Measurements from ENCODE around the gene PON3. TPM values are rescaled to one million over a fixed set of nuclear protein-coding genes. Genes with fewer than 3 reads are reported as not detected.

The PON3 gene
- total RNA-seq, 8 experiments from 2014 or later = 0.17 to 1.6 (median 1.3) TPM; not detected in 5

DNA sequence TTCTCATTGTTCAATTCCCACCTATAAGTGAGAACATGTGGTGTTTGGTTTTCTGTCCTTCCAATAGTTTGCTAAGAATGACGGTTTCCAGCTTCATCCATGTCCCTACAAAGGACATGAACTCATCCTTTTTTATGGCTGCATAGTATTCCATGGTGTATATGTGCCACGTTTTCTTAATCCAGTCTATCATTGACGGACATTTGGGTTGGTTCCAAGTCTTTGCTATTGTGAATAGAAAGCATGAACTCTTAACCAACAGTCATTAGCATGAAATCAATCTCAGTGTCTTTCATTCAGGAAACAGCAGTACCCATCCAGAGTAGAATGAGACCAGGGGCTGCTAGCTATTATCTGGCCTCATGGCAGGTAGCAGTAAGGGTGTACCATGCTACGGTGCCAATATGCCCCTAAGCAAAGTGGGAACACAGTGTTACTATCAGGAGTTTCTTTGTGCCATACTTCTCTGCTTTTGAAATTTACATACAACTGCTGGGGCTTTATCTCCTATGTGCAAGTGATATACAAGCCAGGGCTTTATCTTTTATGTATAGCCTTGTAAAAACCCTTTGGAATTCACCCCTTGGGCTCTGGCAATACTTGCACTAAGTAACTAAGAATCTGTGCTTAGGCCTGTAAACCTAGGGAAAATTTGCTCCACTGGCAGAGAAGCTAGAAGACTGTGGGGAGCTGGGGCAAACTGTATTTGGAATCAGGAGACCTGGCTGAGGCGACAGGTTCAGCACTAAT lies 33.2 kb upstream of the PON3 start:
- 75 to 100% (median 100%) methylated on average over 1 to 4 of the region's 5 CpGs; no CpG with 5 or more reads in 4 of the 10 experiments for WGBS, 10 experiments
- Histone ChIP-seq H3K27ac (no peak overlapping the region), H3K4me1 (replicated peaks in 1 of 2) (peaks cover 13 to 19% of the 10 kb centered on the region in 2 donors), H3K4me3 (no peak overlapping the region)
- no peak for ATAC-seq (replicated peaks in 6 of 8)
- in situ Hi-C loops (cut with MboI; ENCODE audit: low pct_unique_long_range_greater_than_20kb in 2 of 9, low sequenced_read_pairs in 9 of 9, unreplicated experiment in 9 of 9) = no loop called here

- H3K4me1 ChIP-seq (replicated peaks in 1 of 2) = peaks cover 13 to 19% of the 10 kb centered on the region in 2 donors
- peak in 4 of 8 experiments; percentile 32 to 51 (median 39) for ATAC-seq (replicated peaks in 6 of 8)
- no peak overlapping the region for H3K27ac ChIP-seq
- in situ Hi-C loops (cut with MboI; ENCODE audit: low pct_unique_long_range_greater_than_20kb in 2 of 9, low sequenced_read_pairs in 9 of 9, unreplicated experiment in 9 of 9) = no loop called here
- H3K4me3 ChIP-seq = no peak overlapping the region
- 0 to 87% (median 57%) methylated on average over 1 to 3 of the region's 3 CpGs for WGBS, 10 experiments
Observed at GRCh38 chr7:95427914-95428516, 31.8 kb upstream of the PON3 start.

DNA sequence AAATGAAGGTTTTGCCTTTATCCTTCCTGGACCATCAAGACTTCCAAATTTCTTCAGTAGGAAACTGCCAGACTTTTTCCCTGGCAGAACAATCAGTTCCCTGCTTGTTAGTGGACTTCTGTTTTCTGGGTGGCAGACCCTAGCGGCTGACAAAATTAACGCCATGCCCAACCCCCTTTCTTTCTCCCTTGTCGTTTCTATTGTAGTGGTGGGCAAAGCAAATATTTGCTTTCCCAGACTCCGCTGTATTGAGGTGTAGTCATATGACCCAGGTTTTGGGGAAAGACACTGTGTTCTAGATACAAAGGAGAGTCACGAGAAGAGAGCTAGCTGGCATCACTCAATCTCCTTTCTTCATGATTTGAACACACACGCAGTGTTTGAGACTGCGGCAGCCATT lies 31.0 kb upstream of the PON3 start:
- ATAC-seq (replicated peaks in 6 of 8) = peak in 5 of 8 experiments; percentile 70 to 89 (median 80)
- 8 to 100% (median 45%) methylated on average over 2 to 6 of the region's 7 CpGs; no CpG with 5 or more reads in 1 of the 10 experiments for WGBS, 10 experiments
- Histone ChIP-seq H3K27ac (no peak overlapping the region), H3K4me1 (replicated peaks in 1 of 2) (peaks cover 13 to 19% of the 10 kb centered on the region in 2 donors), H3K4me3 (peak overlapping the region in 1 of 5 donors; percentile 16)
- in situ Hi-C loops (cut with MboI; ENCODE audit: low pct_unique_long_range_greater_than_20kb in 2 of 9, low sequenced_read_pairs in 9 of 9, unreplicated experiment in 9 of 9) = no loop called here

- no peak for ATAC-seq (replicated peaks in 6 of 8)
- Histone ChIP-seq H3K4me1 (replicated peaks in 1 of 2) (peaks cover 23 to 32% of the 10 kb centered on the region in 2 donors), H3K4me3 (no peak overlapping the region), H3K27ac (no peak overlapping the region)
- in situ Hi-C loops (cut with MboI; ENCODE audit: low pct_unique_long_range_greater_than_20kb in 2 of 9, low sequenced_read_pairs in 9 of 9, unreplicated experiment in 9 of 9) = no loop called here
- 76 to 100% (median 90%) methylated on average over 2 of the region's 2 CpGs; no CpG with 5 or more reads in 1 of the 10 experiments for WGBS, 10 experiments
Observed at GRCh38 chr7:95425694-95426093, 29.5 kb upstream of the PON3 start.

DNA sequence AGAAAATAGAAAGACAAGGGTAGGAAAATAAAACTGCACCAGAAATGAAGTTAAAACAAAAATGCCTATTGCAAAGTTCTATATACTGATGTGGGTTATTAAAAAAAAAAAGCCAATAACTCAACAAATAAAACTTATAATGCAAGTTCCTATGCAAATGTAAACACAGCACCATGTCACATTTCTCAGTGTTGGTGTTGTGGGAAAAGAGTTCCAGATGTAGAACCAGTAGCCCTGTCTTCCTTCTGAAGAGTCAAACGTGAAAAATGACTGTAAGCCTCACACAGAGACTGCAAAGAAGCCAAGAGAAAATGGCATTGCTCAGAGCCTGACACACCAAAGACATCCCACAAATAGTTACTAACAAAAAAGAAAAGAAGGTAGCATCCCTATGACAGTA lies 28.5 kb upstream of the PON3 start:
- no peak overlapping the region for H3K4me3 ChIP-seq
- peaks cover 27 to 34% of the 10 kb centered on the region in 2 donors for H3K4me1 ChIP-seq (replicated peaks in 1 of 2)
- no peak overlapping the region for H3K27ac ChIP-seq
- in situ Hi-C loops (cut with MboI; ENCODE audit: low pct_unique_long_range_greater_than_20kb in 2 of 9, low sequenced_read_pairs in 9 of 9, unreplicated experiment in 9 of 9) = no loop called here
- WGBS, 10 experiments = 7 to 83% (median 40%) methylated on average over 1 of the region's 1 CpG; no CpG with 5 or more reads in 1 of the 10 experiments
- no peak for ATAC-seq (replicated peaks in 6 of 8)

DNA sequence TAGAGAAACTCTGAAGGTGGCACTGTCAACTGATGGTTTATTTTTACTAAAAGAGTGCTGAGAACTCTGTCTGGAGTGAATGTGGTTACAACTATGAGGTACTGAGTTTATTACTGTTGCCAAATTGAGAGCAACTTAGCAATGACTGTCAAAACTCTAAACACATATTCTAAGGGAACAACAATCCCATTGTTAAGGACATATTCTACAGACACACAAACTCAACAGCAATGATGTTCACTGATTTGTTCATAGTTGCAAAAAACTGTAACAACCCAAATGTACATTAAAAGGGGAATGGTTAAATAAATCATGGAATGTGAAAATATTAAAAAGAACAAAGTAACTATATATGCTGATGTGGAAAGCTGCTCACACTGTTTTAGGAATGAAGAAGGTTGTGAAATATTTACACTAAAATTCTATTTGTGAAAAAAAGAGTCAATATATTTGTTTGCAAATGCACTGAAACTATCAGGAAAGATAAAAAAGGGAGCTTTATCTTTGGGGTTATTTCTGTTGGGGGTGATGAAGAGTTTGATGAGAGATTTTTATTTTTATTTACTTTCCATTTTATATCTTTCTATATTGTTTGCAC lies 25.8 kb upstream of the PON3 start:
- peaks cover 17 to 23% of the 10 kb centered on the region in 2 donors for H3K4me1 ChIP-seq (replicated peaks in 1 of 2)
- in situ Hi-C loops (cut with MboI; ENCODE audit: low pct_unique_long_range_greater_than_20kb in 2 of 9, low sequenced_read_pairs in 9 of 9, unreplicated experiment in 9 of 9) = no loop called here
- H3K27ac ChIP-seq = no peak overlapping the region
- peak in 1 of 8 experiments; percentile 27 for ATAC-seq (replicated peaks in 6 of 8)
- H3K4me3 ChIP-seq = no peak overlapping the region

DNA sequence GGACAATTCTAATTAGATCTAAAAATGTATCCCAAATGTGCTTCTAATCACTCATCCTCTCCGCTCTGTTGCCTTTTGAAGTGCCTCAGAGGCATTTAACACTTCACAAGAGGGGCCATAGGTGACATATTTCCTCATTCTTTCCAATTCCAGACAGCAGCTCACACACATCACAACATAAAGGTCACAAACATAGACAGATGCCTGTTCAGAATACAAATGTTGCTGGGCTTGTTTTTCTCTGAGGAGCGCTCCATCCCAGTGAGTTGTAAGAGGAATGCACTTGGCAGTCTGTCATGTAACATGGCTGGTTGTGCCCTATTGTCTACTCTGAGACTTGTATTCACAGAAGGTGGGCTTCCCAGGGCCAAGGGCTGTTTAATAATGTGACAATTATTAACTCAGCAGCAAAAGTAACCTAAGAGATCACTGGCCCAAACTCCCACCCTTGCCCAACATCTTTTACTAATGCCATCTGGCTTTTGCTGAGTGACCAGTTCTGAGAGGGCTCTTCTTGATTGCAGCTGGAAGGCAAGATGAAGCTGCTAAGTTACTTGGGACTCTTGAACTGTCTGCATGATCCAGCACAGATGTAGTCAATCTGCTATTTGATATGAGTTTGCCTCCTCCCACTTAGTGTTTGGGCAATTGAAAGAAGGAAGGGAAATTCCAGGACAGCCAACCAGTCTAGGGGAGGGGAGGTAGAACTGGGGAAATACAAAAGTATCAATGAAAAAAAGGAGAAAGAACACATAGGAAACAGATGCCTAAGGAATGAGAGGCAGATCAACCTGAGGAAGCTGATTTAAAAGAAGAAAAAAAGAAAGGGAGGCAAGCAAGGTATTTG lies 25.0 kb upstream of the PON3 start:
- H3K4me1 ChIP-seq (replicated peaks in 1 of 2) = peaks cover 16 to 21% of the 10 kb centered on the region in 2 donors
- peak; percentile 41 to 93 (median 86) for ATAC-seq (replicated peaks in 6 of 8)
- no peak overlapping the region for H3K4me3 ChIP-seq
- WGBS, 10 experiments = 20 to 100% (median 57%) methylated on average over 1 to 2 of the region's 2 CpGs; no CpG with 5 or more reads in 4 of the 10 experiments
- in situ Hi-C loops (cut with MboI; ENCODE audit: low pct_unique_long_range_greater_than_20kb in 2 of 9, low sequenced_read_pairs in 9 of 9, unreplicated experiment in 9 of 9) = no loop called here
- peak overlapping the region in 1 of 2 donors; percentile 4 for H3K27ac ChIP-seq

GRCh38 chr7:95412075-95412474 lies 15.9 kb upstream of the PON3 start:
- Histone ChIP-seq H3K4me3 (no peak overlapping the region), H3K4me1 (replicated peaks in 1 of 2) (peaks cover 0 to 3% of the 10 kb centered on the region in 2 donors), H3K27ac (no peak overlapping the region)
- 49 to 100% (median 94%) methylated on average over 1 to 4 of the region's 4 CpGs for WGBS, 10 experiments
- in situ Hi-C loops (cut with MboI; ENCODE audit: low pct_unique_long_range_greater_than_20kb in 2 of 9, low sequenced_read_pairs in 9 of 9, unreplicated experiment in 9 of 9) = no loop called here
- no peak for ATAC-seq (replicated peaks in 6 of 8)

DNA sequence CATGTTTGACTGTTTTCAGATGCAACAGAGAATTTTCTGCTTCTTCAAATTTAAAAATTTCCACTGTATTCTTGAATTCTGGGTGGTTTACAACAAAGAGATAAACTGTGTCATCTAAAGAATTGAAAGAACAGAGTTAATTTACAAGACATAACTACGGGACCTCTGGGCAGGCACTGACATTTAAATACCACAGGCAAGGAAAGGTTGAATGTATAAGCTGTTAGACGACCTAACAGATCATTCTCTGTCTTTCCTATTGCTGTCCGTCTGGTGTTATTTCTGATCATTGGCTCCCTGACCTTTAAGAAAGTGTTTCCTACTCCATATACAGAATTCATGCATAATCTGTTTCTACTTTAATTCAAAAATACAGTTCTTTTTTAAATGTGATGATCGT lies 15.5 kb upstream of the PON3 start:
- no peak overlapping the region for H3K27ac ChIP-seq
- WGBS, 10 experiments = 61 to 100% (median 80%) methylated on average over 2 to 4 of the region's 4 CpGs

DNA sequence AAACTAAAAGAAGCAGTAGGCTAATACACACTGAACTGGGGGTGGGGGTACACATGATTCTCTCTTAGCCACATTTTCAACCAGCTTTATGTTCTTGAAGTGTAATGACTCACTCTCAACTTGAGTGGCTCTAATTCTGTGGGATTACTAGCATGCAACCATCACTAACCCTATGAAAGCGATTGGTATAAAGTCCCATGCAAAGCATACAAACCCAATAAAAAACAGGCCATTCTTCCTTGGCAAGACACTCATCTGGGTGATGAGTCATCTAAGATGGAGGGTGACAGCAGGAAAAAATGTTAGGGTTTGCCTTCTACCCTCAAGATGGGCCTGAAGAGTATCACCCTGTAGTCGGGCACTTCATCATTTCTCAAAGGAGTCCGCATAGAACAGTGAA lies 14.9 kb upstream of the PON3 start:
- no peak for ATAC-seq (replicated peaks in 6 of 8)
- 17 to 100% (median 100%) methylated on average over 1 to 3 of the region's 3 CpGs; no CpG with 5 or more reads in 1 of the 10 experiments for WGBS, 10 experiments
- in situ Hi-C loops (cut with MboI; ENCODE audit: low pct_unique_long_range_greater_than_20kb in 2 of 9, low sequenced_read_pairs in 9 of 9, unreplicated experiment in 9 of 9) = no loop called here
- Histone ChIP-seq H3K4me1 (replicated peaks in 1 of 2) (no peaks in the 10 kb centered on the region), H3K27ac (no peak overlapping the region), H3K4me3 (no peak overlapping the region)

More for the DNA sequence above, 15.5 kb upstream of the PON3 start:
- H3K4me1 ChIP-seq (replicated peaks in 1 of 2) = no peaks in the 10 kb centered on the region
- no peak for ATAC-seq (replicated peaks in 6 of 8)
- in situ Hi-C loops (cut with MboI; ENCODE audit: low pct_unique_long_range_greater_than_20kb in 2 of 9, low sequenced_read_pairs in 9 of 9, unreplicated experiment in 9 of 9) = no loop called here
- no peak overlapping the region for H3K4me3 ChIP-seq

DNA sequence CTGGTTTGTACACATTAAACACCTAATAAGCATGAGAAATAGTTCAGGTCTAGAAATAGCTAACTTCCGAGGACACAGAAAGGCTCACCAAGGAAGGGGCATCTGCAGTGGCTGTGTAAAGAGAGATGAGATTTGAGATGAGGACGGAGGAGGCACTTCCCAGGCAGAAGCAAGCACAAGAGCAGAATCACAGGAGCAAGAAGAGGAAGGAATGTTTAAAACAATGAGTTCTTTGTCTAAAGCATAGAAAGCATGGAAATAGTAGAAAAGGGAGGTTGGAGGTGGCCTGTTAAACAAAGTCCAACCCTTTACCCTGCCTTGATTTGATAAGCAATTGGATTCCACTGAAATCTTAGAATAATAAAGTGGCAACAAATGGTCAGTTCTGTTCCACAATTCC lies 11.6 kb upstream of the PON3 start:
- WGBS, 10 experiments = 42 to 100% (median 90%) methylated on average over 1 to 2 of the region's 2 CpGs; no CpG with 5 or more reads in 1 of the 10 experiments
- no peaks in the 10 kb centered on the region for H3K4me1 ChIP-seq (replicated peaks in 1 of 2)
- no peak overlapping the region for H3K27ac ChIP-seq
- no peak for ATAC-seq (replicated peaks in 6 of 8)
- H3K4me3 ChIP-seq = no peak overlapping the region
- in situ Hi-C loops (cut with MboI; ENCODE audit: low pct_unique_long_range_greater_than_20kb in 2 of 9, low sequenced_read_pairs in 9 of 9, unreplicated experiment in 9 of 9) = no loop called here

- WGBS, 10 experiments = 87 to 100% (median 98%) methylated on average over 1 to 6 of the region's 6 CpGs
- in situ Hi-C loops (cut with MboI; ENCODE audit: low pct_unique_long_range_greater_than_20kb in 2 of 9, low sequenced_read_pairs in 9 of 9, unreplicated experiment in 9 of 9) = no loop called here
- H3K4me3 ChIP-seq = no peak overlapping the region
- no peaks in the 10 kb centered on the region for H3K4me1 ChIP-seq (replicated peaks in 1 of 2)
- no peak overlapping the region for H3K27ac ChIP-seq
- ATAC-seq (replicated peaks in 6 of 8) = no peak
Observed at GRCh38 chr7:95405800-95406199, 9.6 kb upstream of the PON3 start.

GRCh38 chr7:95405208-95405607 lies 9.0 kb upstream of the PON3 start:
- WGBS, 10 experiments = 93 to 100% (median 100%) methylated on average over 1 to 3 of the region's 3 CpGs; no CpG with 5 or more reads in 1 of the 10 experiments
- in situ Hi-C loops (cut with MboI; ENCODE audit: low pct_unique_long_range_greater_than_20kb in 2 of 9, low sequenced_read_pairs in 9 of 9, unreplicated experiment in 9 of 9) = no loop called here
- Histone ChIP-seq H3K27ac (no peak overlapping the region), H3K4me1 (replicated peaks in 1 of 2) (no peaks in the 10 kb centered on the region), H3K4me3 (no peak overlapping the region)
- no peak for ATAC-seq (replicated peaks in 6 of 8)

Measured in motor neuron (in vitro differentiated cells).